Measurements from ENCODE around the gene OR10A3.

DNA sequence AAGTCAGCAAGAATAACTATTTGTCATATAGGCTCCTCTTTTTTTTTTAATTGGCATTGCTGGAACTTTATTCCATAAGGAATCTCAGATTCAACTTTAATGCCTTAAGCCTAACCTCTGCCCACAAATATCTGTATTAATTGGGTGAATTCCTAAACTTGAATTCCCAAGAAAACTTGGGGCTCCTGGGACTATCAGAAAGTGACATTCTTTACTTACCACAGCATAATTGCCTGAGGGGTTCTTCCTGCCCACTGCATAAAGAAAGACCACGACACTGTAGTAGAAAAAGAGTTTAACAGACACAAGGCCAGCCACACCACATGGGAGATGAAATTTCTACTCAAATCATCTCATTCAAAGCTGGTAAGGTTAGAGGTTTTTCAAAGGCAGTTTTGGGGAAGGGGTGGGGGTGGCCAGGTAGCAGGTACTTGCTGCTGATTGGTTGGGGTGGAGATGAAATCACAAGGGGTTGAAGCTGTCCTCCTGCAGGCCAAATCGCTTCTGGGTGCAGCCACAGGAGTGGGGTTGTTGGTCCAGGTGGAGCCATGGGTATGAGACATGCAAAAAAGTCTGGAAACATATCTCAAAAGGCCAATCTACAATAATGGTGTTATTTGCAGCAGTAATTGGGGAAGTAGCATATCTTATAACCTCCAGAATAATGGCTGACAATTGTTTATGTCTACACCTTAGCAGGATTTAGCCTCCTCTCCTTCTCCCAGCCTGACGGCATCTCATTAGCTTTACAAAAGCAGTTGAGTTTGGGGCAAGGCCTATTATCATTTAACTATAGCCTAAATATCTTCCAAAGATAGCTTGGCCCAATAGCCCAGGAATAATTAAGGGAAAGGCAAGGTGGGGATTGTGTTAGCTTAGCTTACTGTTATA is 28.5 kb upstream of the OR10A3 start:
- TF ChIP-seq, protein P1, sequence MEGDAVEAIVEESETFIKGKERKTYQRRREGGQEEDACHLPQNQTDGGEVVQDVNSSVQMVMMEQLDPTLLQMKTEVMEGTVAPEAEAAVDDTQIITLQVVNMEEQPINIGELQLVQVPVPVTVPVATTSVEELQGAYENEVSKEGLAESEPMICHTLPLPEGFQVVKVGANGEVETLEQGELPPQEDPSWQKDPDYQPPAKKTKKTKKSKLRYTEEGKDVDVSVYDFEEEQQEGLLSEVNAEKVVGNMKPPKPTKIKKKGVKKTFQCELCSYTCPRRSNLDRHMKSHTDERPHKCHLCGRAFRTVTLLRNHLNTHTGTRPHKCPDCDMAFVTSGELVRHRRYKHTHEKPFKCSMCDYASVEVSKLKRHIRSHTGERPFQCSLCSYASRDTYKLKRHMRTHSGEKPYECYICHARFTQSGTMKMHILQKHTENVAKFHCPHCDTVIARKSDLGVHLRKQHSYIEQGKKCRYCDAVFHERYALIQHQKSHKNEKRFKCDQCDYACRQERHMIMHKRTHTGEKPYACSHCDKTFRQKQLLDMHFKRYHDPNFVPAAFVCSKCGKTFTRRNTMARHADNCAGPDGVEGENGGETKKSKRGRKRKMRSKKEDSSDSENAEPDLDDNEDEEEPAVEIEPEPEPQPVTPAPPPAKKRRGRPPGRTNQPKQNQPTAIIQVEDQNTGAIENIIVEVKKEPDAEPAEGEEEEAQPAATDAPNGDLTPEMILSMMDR (IDR thresholded peaks at IDR 0.05), result no peak
- TF ChIP-seq POLR2A (IDR thresholded peaks at IDR 0.05), result no peak

All from Peyer's patch (tissue), 4 donors.